Smooth muscle cell (in vitro differentiated cells): ENCODE data around the gene PTPN14. TPM values are rescaled to one million over a fixed set of nuclear protein-coding genes. Genes with fewer than 3 reads are reported as not detected.
A peak's percentile ranks its signal among the peaks of the same experiment; 100 is the strongest.

Experiments used
- DNase-seq: peaks from one replicate; lab custom pipeline; 2025; ENCODE audit not compliant: unreplicated experiment; lab: John Stamatoyannopoulos, UW
- H2AFZ ChIP-seq: fragments of 200-600 bp; sonication (generic); 2 replicates; pipeline ENCODE4 v1.6.0; 2016; ENCODE audit warnings: antibody characterized with exemption, low read depth, mild to moderate bottlenecking
- H3F3A ChIP-seq: fragments of 200-600 bp; sonication (generic); 2 replicates; pipeline ENCODE4 v1.6.0; 2017; ENCODE audit warnings: antibody characterized with exemption, low read depth
- H3K27ac ChIP-seq: fragments of 200-600 bp; sonication (generic); 2 replicates; pipeline ENCODE4 v1.5.1; 2016; ENCODE audit warnings: low read depth, mild to moderate bottlenecking
- H3K27me3 ChIP-seq: fragments of 200-600 bp; sonication (generic); 2 replicates; pipeline ENCODE4 v1.6.1; 2016; ENCODE audit warnings: low read depth, mild to moderate bottlenecking
- H3K36me3 ChIP-seq: fragments of 200-600 bp; sonication (generic); 2 replicates; pipeline ENCODE4 v1.5.1; 2016; ENCODE audit warnings: low read depth
- H3K4me1 ChIP-seq: fragments of 200-600 bp; sonication (generic); 2 replicates; pipeline ENCODE4 v1.5.1; 2016; ENCODE audit warnings: low read depth
- H3K4me2 ChIP-seq: fragments of 200-600 bp; sonication (generic); 2 replicates; pipeline ENCODE4 v1.6.0; 2016; ENCODE audit warnings: mild to moderate bottlenecking
- H3K4me3 ChIP-seq: fragments of 200-600 bp; sonication (generic); 2 replicates; pipeline ENCODE4 v1.5.1; 2016; ENCODE audit warnings: mild to moderate bottlenecking
- H3K79me2 ChIP-seq: fragments of 200-600 bp; sonication (generic); 2 replicates; pipeline ENCODE4 v1.6.0; 2016; ENCODE audit warnings: low read depth, mild to moderate bottlenecking
- H3K9ac ChIP-seq: fragments of 200-600 bp; sonication (generic); 2 replicates; pipeline ENCODE4 v1.6.0; 2016; ENCODE audit warnings: low read depth
- H3K9me3 ChIP-seq: fragments of 200-600 bp; sonication (generic); replicated peaks from 2 replicates; pipeline ENCODE4 v1.5.1; 2016; ENCODE audit warnings: low read depth
- H4K20me1 ChIP-seq: fragments of 200-600 bp; sonication (generic); 2 replicates; pipeline ENCODE4 v1.6.0; 2016; ENCODE audit warnings: low read depth
- CTCF ChIP-seq: fragments of 200-600 bp; sonication (generic); IDR thresholded peaks from 2 replicates; pipeline ENCODE4 v1.5.1; 2017; ENCODE audit warnings: borderline replicate concordance, mild to moderate bottlenecking, antibody characterized with exemption; ENCODE audit not compliant: insufficient read depth, poor library complexity, severe bottlenecking
- WGBS: methylation state at CpG from one replicate; pipeline ENCODE4 v1.1.7; 2016; ENCODE audit warnings: low lambda C conversion rate; 5-methylcytosine and 5-hydroxymethylcytosine counted together
- polyA plus RNA-seq: library from polyadenylated mRNA; unstranded; fragments of >200 nt; fragmentation: Nextera tagmentation; extraction: Ambion mirVana; gene quantifications from 2 replicates; pipeline ENCODE4 v1.2.1, GENCODE V29; 2016
- total RNA-seq: library from RNA; depleted of rRNA; stranded (reverse); fragments of >200 nt; gene quantifications from 2 replicates; pipeline ENCODE4 v1.2.3, GENCODE V29; 2014

PTPN14 gene
- total and polyA plus RNA-seq, 2 experiments from 2014 or later = 13.7 to 28.6 TPM

GRCh38 chr1:214548988-214549387, 2.4 kb downstream of the PTPN14 start:
- WGBS = 59% methylated on average over 2 of the region's 2 CpGs
- Histone ChIP-seq H3K27ac (no peak overlapping the region), H4K20me1 (peaks cover 67% of the 10 kb centered on the region)

DNA sequence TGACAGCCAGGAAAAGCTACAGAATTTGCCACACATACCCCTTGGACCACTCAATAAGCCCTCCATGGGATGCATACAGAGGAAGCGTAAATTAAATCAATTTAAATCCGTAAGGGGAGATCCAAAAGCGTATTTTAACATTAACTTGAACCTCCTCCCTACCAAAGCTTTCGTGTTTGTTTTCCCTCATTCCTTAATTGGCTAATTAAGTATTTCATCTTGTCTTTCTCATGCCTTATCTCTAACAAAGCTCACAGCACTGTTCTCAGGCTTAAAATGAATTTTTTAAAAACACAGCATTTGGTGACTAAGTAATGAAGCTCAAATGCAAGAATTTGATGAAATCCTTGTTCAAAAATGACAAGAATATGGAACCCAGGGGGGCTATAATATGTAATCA, 3.1 kb downstream of the PTPN14 start:
- WGBS = 90% methylated on average over 4 of the region's 4 CpGs

More at GRCh38 chr1:214548988-214549387, 2.4 kb downstream of the PTPN14 start:
- H3K4me1 ChIP-seq = peaks cover 37% of the 10 kb centered on the region
- no peaks in the 10 kb centered on the region for H3K27me3 ChIP-seq
- peak overlapping the region; percentile 94 for H3K4me3 ChIP-seq
- no peak overlapping the region for H3K9ac ChIP-seq
- H3K9me3 ChIP-seq = no peaks in the 10 kb centered on the region
- peak overlapping the region; percentile 87 for H3K4me2 ChIP-seq
- H2AFZ ChIP-seq = no peak overlapping the region
- no peak for TF ChIP-seq CTCF
- H3F3A ChIP-seq = peaks cover 7% of the 10 kb centered on the region
- H3K79me2 ChIP-seq = peaks cover 73% of the 10 kb centered on the region
- DNase-seq = no peak
- H3K36me3 ChIP-seq = no peaks in the 10 kb centered on the region

GRCh38 chr1:214547747-214548146, 3.7 kb downstream of the PTPN14 start:
- H3K4me2 ChIP-seq = peak overlapping the region; percentile 48
- peaks cover 79% of the 10 kb centered on the region for H4K20me1 ChIP-seq
- no peaks in the 10 kb centered on the region for H3K9me3 ChIP-seq
- no peak overlapping the region for H3K4me3 ChIP-seq
- TF ChIP-seq CTCF = no peak
- H3K79me2 ChIP-seq = peaks cover 85% of the 10 kb centered on the region
- H3F3A ChIP-seq = no peaks in the 10 kb centered on the region
- peaks cover 24% of the 10 kb centered on the region for H3K4me1 ChIP-seq
- H2AFZ ChIP-seq = no peak overlapping the region
- H3K27me3 ChIP-seq = no peaks in the 10 kb centered on the region
- no peaks in the 10 kb centered on the region for H3K36me3 ChIP-seq
- H3K9ac ChIP-seq = no peak overlapping the region
- DNase-seq = no peak
- no peak overlapping the region for H3K27ac ChIP-seq

More for the DNA sequence above, 3.1 kb downstream of the PTPN14 start:
- no peak overlapping the region for H3K9ac ChIP-seq
- no peaks in the 10 kb centered on the region for H3K27me3 ChIP-seq
- H2AFZ ChIP-seq = no peak overlapping the region
- peak overlapping the region; percentile 87 for H3K4me2 ChIP-seq
- no peaks in the 10 kb centered on the region for H3K36me3 ChIP-seq
- DNase-seq = no peak
- peak overlapping the region; percentile 94 for H3K4me3 ChIP-seq
- no peak overlapping the region for H3K27ac ChIP-seq
- no peaks in the 10 kb centered on the region for H3K9me3 ChIP-seq
- H3F3A ChIP-seq = peaks cover 3% of the 10 kb centered on the region
- peaks cover 74% of the 10 kb centered on the region for H4K20me1 ChIP-seq
- H3K79me2 ChIP-seq = peaks cover 80% of the 10 kb centered on the region
- no peak for TF ChIP-seq CTCF
- H3K4me1 ChIP-seq = peaks cover 29% of the 10 kb centered on the region

DNA sequence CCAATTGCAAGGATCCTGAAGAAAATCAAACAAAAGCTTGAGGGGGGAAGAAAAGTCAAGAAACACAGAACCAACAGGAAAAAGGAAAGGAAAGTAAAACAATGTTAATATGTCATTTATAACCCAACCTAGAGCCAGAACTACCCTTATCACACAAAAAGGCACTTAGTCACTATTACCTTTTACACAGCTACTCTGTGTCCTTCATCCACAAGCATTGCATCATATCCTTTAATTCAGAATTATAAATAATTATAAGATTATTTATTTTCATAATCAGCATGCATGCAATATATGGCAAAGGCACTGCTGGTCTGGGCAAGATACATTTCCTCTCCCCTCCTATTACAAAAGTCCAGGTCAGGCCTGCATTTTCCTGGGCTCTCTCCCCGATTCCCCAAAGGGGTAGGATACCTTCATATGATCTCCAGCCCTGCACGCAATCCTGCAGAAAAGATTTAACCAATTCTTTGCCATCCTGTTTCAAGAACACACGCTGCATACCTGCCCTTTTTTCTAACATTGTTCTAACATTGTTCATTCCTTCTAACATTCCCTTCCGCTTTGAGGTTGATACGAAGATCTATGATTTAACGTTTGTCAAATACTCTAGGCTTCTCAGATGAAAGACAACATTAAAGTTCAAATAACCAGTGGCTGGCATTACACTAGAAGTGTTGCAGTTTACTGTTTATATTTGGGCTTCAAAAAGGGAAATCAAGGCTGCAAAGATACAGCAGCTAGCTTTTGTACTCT, 4.3 kb downstream of the PTPN14 start:
- H4K20me1 ChIP-seq = peaks cover 86% of the 10 kb centered on the region
- H3K27me3 ChIP-seq = no peaks in the 10 kb centered on the region
- H3F3A ChIP-seq = no peaks in the 10 kb centered on the region
- H3K4me1 ChIP-seq = peaks cover 23% of the 10 kb centered on the region
- no peak overlapping the region for H2AFZ ChIP-seq
- WGBS = 78% methylated on average over 6 of the region's 6 CpGs
- H3K27ac ChIP-seq = no peak overlapping the region
- TF ChIP-seq CTCF = no peak
- peaks cover 92% of the 10 kb centered on the region for H3K79me2 ChIP-seq
- H3K9me3 ChIP-seq = no peaks in the 10 kb centered on the region
- no peak overlapping the region for H3K9ac ChIP-seq
- H3K4me2 ChIP-seq = peak overlapping the region; percentile 48
- DNase-seq = no peak
- H3K4me3 ChIP-seq = peak overlapping the region; percentile 16
- no peaks in the 10 kb centered on the region for H3K36me3 ChIP-seq
